22Rv1 (cell line): ENCODE results near the gene ABCG4.
"Not testable (repeated sequence)": the region's sequence is repeated elsewhere in the genome, so short reads cannot be mapped to it uniquely, and the experiment has no call there.

ENCODE experiments used
- H3K27ac ChIP-seq: fragments of 450-650 bp; 2 replicates; pipeline ENCODE4 v1.5.1; 2017
- ZFX ChIP-seq: fragments of 450-650 bp; IDR thresholded peaks from 2 replicates; pipeline ENCODE4 v1.6.1; 2017; ENCODE audit warnings: antibody characterized with exemption, borderline replicate concordance
- TF ChIP-seq, protein P1 (sequence below): fragments of 450-650 bp; IDR thresholded peaks from 2 replicates; pipeline ENCODE4 v1.5.1; 2017; ENCODE audit warnings: mild to moderate bottlenecking

ABCG4 gene

GRCh38 chr11:119126675-119127268 lies 22.1 kb upstream of the ABCG4 start:
- no peak for TF ChIP-seq ZFX
- TF ChIP-seq, protein P1, sequence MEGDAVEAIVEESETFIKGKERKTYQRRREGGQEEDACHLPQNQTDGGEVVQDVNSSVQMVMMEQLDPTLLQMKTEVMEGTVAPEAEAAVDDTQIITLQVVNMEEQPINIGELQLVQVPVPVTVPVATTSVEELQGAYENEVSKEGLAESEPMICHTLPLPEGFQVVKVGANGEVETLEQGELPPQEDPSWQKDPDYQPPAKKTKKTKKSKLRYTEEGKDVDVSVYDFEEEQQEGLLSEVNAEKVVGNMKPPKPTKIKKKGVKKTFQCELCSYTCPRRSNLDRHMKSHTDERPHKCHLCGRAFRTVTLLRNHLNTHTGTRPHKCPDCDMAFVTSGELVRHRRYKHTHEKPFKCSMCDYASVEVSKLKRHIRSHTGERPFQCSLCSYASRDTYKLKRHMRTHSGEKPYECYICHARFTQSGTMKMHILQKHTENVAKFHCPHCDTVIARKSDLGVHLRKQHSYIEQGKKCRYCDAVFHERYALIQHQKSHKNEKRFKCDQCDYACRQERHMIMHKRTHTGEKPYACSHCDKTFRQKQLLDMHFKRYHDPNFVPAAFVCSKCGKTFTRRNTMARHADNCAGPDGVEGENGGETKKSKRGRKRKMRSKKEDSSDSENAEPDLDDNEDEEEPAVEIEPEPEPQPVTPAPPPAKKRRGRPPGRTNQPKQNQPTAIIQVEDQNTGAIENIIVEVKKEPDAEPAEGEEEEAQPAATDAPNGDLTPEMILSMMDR, result no peak

DNA sequence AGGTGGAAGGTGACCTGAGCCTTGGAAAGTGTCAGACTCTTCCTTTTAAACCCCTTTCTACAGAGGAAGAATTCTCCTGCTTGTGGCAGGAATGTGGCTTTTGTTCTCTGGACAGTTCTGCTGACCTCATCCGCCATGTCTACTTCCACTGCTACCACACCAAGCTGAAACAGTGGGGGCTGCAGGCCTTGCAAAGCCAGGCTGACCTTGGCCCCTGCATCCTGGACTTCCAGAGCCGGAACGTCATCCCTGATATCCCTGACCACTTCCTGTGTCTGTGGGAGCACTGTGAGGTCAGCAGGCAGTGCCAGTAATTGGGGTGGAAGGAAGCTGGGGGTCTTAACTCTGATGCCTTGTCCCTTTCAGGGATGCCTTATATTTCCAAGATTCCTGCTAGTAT lies 18.2 kb upstream of the ABCG4 start:
- TF ChIP-seq, protein P1, result no peak
- no peak for TF ChIP-seq ZFX
- H3K27ac ChIP-seq, result no peak overlapping the region

More at GRCh38 chr11:119126675-119127268, 22.1 kb upstream of the ABCG4 start:
- peak overlapping the region; percentile 53 for H3K27ac ChIP-seq

DNA sequence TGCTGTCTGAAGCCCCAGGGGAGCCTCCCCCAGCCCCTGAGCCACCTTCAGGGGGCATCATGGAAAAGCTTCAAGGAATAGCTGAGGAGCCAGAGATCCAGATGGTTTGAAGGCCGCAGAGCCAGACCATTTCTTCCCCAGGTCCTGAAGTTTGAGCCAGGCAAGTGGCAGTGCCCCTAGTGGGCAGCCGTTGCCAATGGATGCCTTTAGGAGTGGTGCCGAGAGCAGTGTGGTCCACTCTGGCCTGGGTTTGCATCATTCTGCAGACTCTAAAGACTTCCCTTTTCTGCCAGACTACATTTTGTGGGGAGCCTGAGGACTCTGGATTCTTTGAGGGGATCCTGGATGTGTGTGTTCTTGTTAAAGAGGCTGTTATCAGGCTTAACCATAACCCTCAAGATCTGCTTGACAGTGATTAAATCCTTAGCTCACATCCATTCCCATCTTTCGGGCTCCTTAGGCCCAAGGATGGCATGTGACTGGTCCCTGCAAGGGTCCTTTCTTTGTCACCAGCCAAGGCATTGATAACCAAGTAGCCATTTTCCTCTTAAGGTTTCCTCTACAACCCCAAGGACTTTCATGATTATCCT lies 14.4 kb upstream of the ABCG4 start:
- TF ChIP-seq ZFX, result no peak
- TF ChIP-seq, protein P1, result peak; percentile 77
- H3K27ac ChIP-seq, result no peak overlapping the region

DNA sequence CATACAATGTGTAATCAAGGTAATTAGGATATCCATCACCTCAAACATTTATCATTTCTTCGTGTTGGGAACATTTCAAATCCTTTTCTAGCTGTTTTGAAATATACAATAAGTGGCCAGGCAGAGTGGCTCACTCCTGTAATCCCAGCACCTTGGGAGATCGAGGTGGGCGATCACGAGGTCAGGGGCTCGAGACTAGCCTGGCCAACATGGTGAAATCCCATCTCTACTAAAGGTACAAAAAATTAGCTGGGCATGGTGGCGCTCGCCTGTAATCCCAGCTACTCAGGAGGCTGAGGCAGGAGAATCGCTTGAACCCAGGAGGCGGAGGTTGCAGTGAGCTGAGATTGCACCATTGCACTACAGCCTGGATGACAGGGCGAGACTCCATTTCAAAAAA lies 9.6 kb upstream of the ABCG4 start:
- not testable (repeated sequence) for H3K27ac ChIP-seq

DNA sequence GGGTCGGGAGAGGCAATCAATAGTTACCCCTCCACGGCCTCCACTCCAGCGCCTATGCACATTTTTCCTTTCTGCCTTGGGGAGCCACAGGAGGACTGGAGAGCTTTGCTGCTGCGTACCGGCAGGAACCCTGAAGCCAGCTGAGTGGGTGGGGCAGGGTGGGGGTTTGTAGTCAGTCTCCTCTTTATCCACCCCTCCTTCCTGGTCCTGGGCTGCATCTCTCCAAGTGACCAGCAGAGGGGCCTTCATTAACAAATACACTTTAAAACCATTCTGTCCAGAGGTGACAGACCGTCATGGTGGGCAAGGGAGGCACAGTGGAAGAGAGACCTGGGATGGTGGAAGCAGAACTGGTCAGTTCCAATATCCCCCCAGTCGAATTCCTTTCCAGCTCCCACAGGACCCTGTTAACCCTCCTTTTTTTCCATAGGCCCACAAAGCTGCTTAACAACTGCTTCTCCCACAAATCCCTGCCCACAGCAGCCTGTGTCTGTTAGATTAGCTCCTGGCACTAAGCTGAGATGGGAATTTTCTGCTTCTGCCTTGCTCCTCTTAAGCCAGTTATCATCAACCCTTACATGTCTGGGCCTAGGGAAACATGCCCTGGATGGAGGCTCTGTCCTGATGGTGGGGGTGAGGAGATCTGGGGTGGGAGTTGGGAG lies 3.9 kb upstream of the ABCG4 start:
- TF ChIP-seq, protein P1, result peak; percentile 64
- no peak for TF ChIP-seq ZFX
- H3K27ac ChIP-seq, result no peak overlapping the region

GRCh38 chr11:119145551-119145950 lies 3.3 kb upstream of the ABCG4 start:
- no peak overlapping the region for H3K27ac ChIP-seq
- TF ChIP-seq, protein P1, result no peak
- TF ChIP-seq ZFX, result no peak

- TF ChIP-seq, protein P1, result no peak
- TF ChIP-seq ZFX, result no peak
- no peak overlapping the region for H3K27ac ChIP-seq
These were observed 1.1 kb upstream of the ABCG4 start for GRCh38 chr11:119147604-119148333.
